ENCODE measurements around the gene AGFG2.
"Not testable (repeated sequence)": the region's sequence is repeated elsewhere in the genome, so short reads cannot be mapped to it uniquely, and the experiment has no call there.

The AGFG2 gene

DNA sequence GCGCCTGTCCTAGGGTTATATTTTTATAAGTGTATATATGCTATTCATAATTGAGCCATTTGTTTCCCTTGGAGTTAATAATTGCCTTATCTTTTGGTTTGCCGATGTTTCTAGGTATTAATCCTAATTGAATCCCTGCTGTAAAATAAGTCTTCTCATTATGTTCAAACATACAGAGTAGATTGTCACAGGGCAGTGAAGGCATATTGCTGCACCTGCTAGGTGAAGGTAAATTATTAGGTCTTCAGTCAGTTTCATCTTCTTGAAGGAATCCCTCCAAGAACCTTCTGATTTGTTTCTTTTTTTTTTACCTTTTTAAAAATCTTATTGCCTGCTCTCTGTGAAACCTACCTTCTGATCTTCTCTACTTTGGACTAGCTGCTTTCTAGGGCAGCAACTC, 17.9 kb upstream of the AGFG2 start:
- Histone ChIP-seq H3K4me2 (ENCODE audit: low read length, poor library complexity, severe bottlenecking) (no peak overlapping the region), H3K27me3 (ENCODE audit: control insufficient read depth in 1 of 2, insufficient read depth in 1 of 2, low read length in 2 of 2) (peaks cover 0 to 4% of the 10 kb centered on the region in 2 experiments), H2BK5ac (ENCODE audit: low read depth, low read length, poor library complexity, severe bottlenecking) (no peak overlapping the region), H2AK5ac (ENCODE audit: low read length, severe bottlenecking) (no peak overlapping the region), H2AFZ (ENCODE audit: low read depth, low read length) (no peak overlapping the region), H3K18ac (ENCODE audit: low read depth in 1 of 2, low read length in 2 of 2) (no peak overlapping the region), H3K27ac (ENCODE audit: low read length, poor library complexity, severe bottlenecking) (no peak overlapping the region), H3K9me3 (ENCODE audit: control insufficient read depth, low read length) (no peaks in the 10 kb centered on the region), H4K8ac (ENCODE audit: low read length) (no peak overlapping the region), H2BK120ac (ENCODE audit: low read depth, low read length) (no peak overlapping the region), H3K23ac (ENCODE audit: low read length in 2 of 2) (no peak overlapping the region), H3K4ac (ENCODE audit: low read depth in 1 of 2, low read length in 2 of 2) (no peak overlapping the region), H4K91ac (ENCODE audit: low read length) (no peak overlapping the region), H2BK12ac (ENCODE audit: low read length in 2 of 2) (no peak overlapping the region), H3K4me3 (ENCODE audit: insufficient read depth in 1 of 2, low read depth in 1 of 2, low read length in 2 of 2) (no peak overlapping the region), H3K36me3 (ENCODE audit: control insufficient read depth in 1 of 2, insufficient read depth in 2 of 2, low read depth in 1 of 2, low read length in 2 of 2) (no peaks in the 10 kb centered on the region), H3K79me1 (replicated peaks; ENCODE audit: low read length, poor library complexity, severe bottlenecking) (no peaks in the 10 kb centered on the region), H3K9ac (ENCODE audit: low read length) (no peak overlapping the region), H2BK15ac (ENCODE audit: low read depth, poor library complexity, severe bottlenecking) (no peak overlapping the region), H3K4me1 (ENCODE audit: control insufficient read depth, insufficient read depth, low read depth, low read length) (no peaks in the 10 kb centered on the region), H3K14ac (ENCODE audit: low read length in 2 of 2) (no peak overlapping the region)
- no CpG with 5 or more reads among the region's 2 CpGs for WGBS
- DNase-seq: no peak

- H3K79me1 ChIP-seq (replicated peaks; ENCODE audit: low read length, poor library complexity, severe bottlenecking); H3K36me3 ChIP-seq (ENCODE audit: control insufficient read depth in 1 of 2, insufficient read depth in 2 of 2, low read depth in 1 of 2, low read length in 2 of 2); H2BK12ac ChIP-seq (ENCODE audit: low read length in 2 of 2); H2BK5ac ChIP-seq (ENCODE audit: low read depth, low read length, poor library complexity, severe bottlenecking); H3K9ac ChIP-seq (ENCODE audit: low read length); H3K14ac ChIP-seq (ENCODE audit: low read length in 2 of 2); H3K23ac ChIP-seq (ENCODE audit: low read length in 2 of 2); H2AK5ac ChIP-seq (ENCODE audit: low read length, severe bottlenecking); H3K9me3 ChIP-seq (ENCODE audit: control insufficient read depth, low read length); H3K18ac ChIP-seq (ENCODE audit: low read depth in 1 of 2, low read length in 2 of 2); H2BK120ac ChIP-seq (ENCODE audit: low read depth, low read length); H2AFZ ChIP-seq (ENCODE audit: low read depth, low read length); H3K27me3 ChIP-seq (ENCODE audit: control insufficient read depth in 1 of 2, insufficient read depth in 1 of 2, low read length in 2 of 2); H3K27ac ChIP-seq (ENCODE audit: low read length, poor library complexity, severe bottlenecking); H2BK15ac ChIP-seq (ENCODE audit: low read depth, poor library complexity, severe bottlenecking); H4K91ac ChIP-seq (ENCODE audit: low read length); H3K4ac ChIP-seq (ENCODE audit: low read depth in 1 of 2, low read length in 2 of 2); H4K8ac ChIP-seq (ENCODE audit: low read length); H3K4me2 ChIP-seq (ENCODE audit: low read length, poor library complexity, severe bottlenecking); H3K4me1 ChIP-seq (ENCODE audit: control insufficient read depth, insufficient read depth, low read depth, low read length); H3K4me3 ChIP-seq (ENCODE audit: insufficient read depth in 1 of 2, low read depth in 1 of 2, low read length in 2 of 2): not testable (repeated sequence)
- peak; percentile 15 for DNase-seq
- WGBS: no CpG with 5 or more reads among the region's 3 CpGs
These were observed 17.0 kb upstream of the AGFG2 start for GRCh38 chr7:100521909-100522593.

GRCh38 chr7:100523192-100523591, 15.8 kb upstream of the AGFG2 start:
- H3K4me3 ChIP-seq (ENCODE audit: insufficient read depth in 1 of 2, low read depth in 1 of 2, low read length in 2 of 2); H3K23ac ChIP-seq (ENCODE audit: low read length in 2 of 2); DNase-seq; H3K9ac ChIP-seq (ENCODE audit: low read length); H2BK12ac ChIP-seq (ENCODE audit: low read length in 2 of 2); H3K4me1 ChIP-seq (ENCODE audit: control insufficient read depth, insufficient read depth, low read depth, low read length); H2AFZ ChIP-seq (ENCODE audit: low read depth, low read length); H2BK120ac ChIP-seq (ENCODE audit: low read depth, low read length); H2BK15ac ChIP-seq (ENCODE audit: low read depth, poor library complexity, severe bottlenecking); H3K27me3 ChIP-seq (ENCODE audit: control insufficient read depth in 1 of 2, insufficient read depth in 1 of 2, low read length in 2 of 2); H2AK5ac ChIP-seq (ENCODE audit: low read length, severe bottlenecking); H3K79me1 ChIP-seq (replicated peaks; ENCODE audit: low read length, poor library complexity, severe bottlenecking); H3K9me3 ChIP-seq (ENCODE audit: control insufficient read depth, low read length); H3K4me2 ChIP-seq (ENCODE audit: low read length, poor library complexity, severe bottlenecking); H3K4ac ChIP-seq (ENCODE audit: low read depth in 1 of 2, low read length in 2 of 2); H2BK5ac ChIP-seq (ENCODE audit: low read depth, low read length, poor library complexity, severe bottlenecking); H4K91ac ChIP-seq (ENCODE audit: low read length); H3K36me3 ChIP-seq (ENCODE audit: control insufficient read depth in 1 of 2, insufficient read depth in 2 of 2, low read depth in 1 of 2, low read length in 2 of 2); H3K18ac ChIP-seq (ENCODE audit: low read depth in 1 of 2, low read length in 2 of 2); H3K27ac ChIP-seq (ENCODE audit: low read length, poor library complexity, severe bottlenecking); H3K14ac ChIP-seq (ENCODE audit: low read length in 2 of 2); H4K8ac ChIP-seq (ENCODE audit: low read length): not testable (repeated sequence)
- WGBS: no CpG with 5 or more reads among the region's 34 CpGs

- H2BK15ac ChIP-seq (ENCODE audit: low read depth, poor library complexity, severe bottlenecking); H3K9ac ChIP-seq (ENCODE audit: low read length); H2BK120ac ChIP-seq (ENCODE audit: low read depth, low read length); H2BK12ac ChIP-seq (ENCODE audit: low read length in 2 of 2); H3K27ac ChIP-seq (ENCODE audit: low read length, poor library complexity, severe bottlenecking); H3K14ac ChIP-seq (ENCODE audit: low read length in 2 of 2); H2AFZ ChIP-seq (ENCODE audit: low read depth, low read length); H3K9me3 ChIP-seq (ENCODE audit: control insufficient read depth, low read length); H3K79me1 ChIP-seq (replicated peaks; ENCODE audit: low read length, poor library complexity, severe bottlenecking); H2AK5ac ChIP-seq (ENCODE audit: low read length, severe bottlenecking); H3K27me3 ChIP-seq (ENCODE audit: control insufficient read depth in 1 of 2, insufficient read depth in 1 of 2, low read length in 2 of 2); H4K91ac ChIP-seq (ENCODE audit: low read length); H3K23ac ChIP-seq (ENCODE audit: low read length in 2 of 2); H2BK5ac ChIP-seq (ENCODE audit: low read depth, low read length, poor library complexity, severe bottlenecking); H3K4me2 ChIP-seq (ENCODE audit: low read length, poor library complexity, severe bottlenecking); H3K18ac ChIP-seq (ENCODE audit: low read depth in 1 of 2, low read length in 2 of 2); H3K4me3 ChIP-seq (ENCODE audit: insufficient read depth in 1 of 2, low read depth in 1 of 2, low read length in 2 of 2); DNase-seq; H3K36me3 ChIP-seq (ENCODE audit: control insufficient read depth in 1 of 2, insufficient read depth in 2 of 2, low read depth in 1 of 2, low read length in 2 of 2); H3K4ac ChIP-seq (ENCODE audit: low read depth in 1 of 2, low read length in 2 of 2); H3K4me1 ChIP-seq (ENCODE audit: control insufficient read depth, insufficient read depth, low read depth, low read length); H4K8ac ChIP-seq (ENCODE audit: low read length): not testable (repeated sequence)
- 81% methylated on average over 7 of the region's 12 CpGs for WGBS
These were observed 10.7 kb upstream of the AGFG2 start for GRCh38 chr7:100528108-100528866.
